Activated CD4-positive, CD25-positive, alpha-beta regulatory T cell treated with anti-CD3 and anti-CD28 coated beads, Interleukin-2, amount 50 U/mL, for 16 hours (primary cell): Measurements from ENCODE around the gene USP22.
A peak's percentile ranks its signal among the peaks of the same experiment; 100 is the strongest.

Experiments used
- DNase-seq: peaks from one replicate; pipeline ENCODE4 v3.0.0-alpha.2; 2020; ENCODE audit warnings: low read depth, low spot score

The USP22 gene

GRCh38 chr17:21049457-21049856 is 6.6 kb upstream of the USP22 start:
- DNase-seq, result no peak

- DNase-seq, result no peak
Measured at GRCh38 chr17:21046216-21046615, 3.4 kb upstream of the USP22 start.

GRCh38 chr17:21044971-21045370 is 2.2 kb upstream of the USP22 start:
- DNase-seq, result no peak

- no peak for DNase-seq
Measured at GRCh38 chr17:21043296-21044232, 753 bp upstream of the USP22 start.

GRCh38 chr17:21041741-21042457 is 912 bp downstream of the USP22 start:
- peak; percentile 35 for DNase-seq

- no peak for DNase-seq
Measured at GRCh38 chr17:21039839-21040575, 2.8 kb downstream of the USP22 start.

GRCh38 chr17:21037117-21037803 is 5.6 kb downstream of the USP22 start:
- DNase-seq, result no peak

- no peak for DNase-seq
Measured at GRCh38 chr17:21036361-21036881, 6.4 kb downstream of the USP22 start.

- no peak for DNase-seq
Measured at GRCh38 chr17:21035406-21035805, 7.4 kb downstream of the USP22 start.

GRCh38 chr17:21034340-21035235 is 8.2 kb downstream of the USP22 start:
- DNase-seq, result no peak

- no peak for DNase-seq
Measured at GRCh38 chr17:21033350-21033749, 9.5 kb downstream of the USP22 start.

GRCh38 chr17:21031756-21032396 is 10.9 kb downstream of the USP22 start:
- DNase-seq, result no peak

GRCh38 chr17:21030375-21030774 is 12.4 kb downstream of the USP22 start:
- no peak for DNase-seq

GRCh38 chr17:21029515-21029914 is 13.3 kb downstream of the USP22 start:
- no peak for DNase-seq

- DNase-seq, result no peak
Measured at GRCh38 chr17:21029036-21029435, 13.8 kb downstream of the USP22 start.

- DNase-seq, result no peak
Measured at GRCh38 chr17:21028192-21028591, 14.6 kb downstream of the USP22 start.

GRCh38 chr17:21027031-21027430 is 15.8 kb downstream of the USP22 start:
- no peak for DNase-seq

- DNase-seq, result no peak
Measured at GRCh38 chr17:21025451-21025850, 17.4 kb downstream of the USP22 start.

GRCh38 chr17:21024024-21024423 is 18.8 kb downstream of the USP22 start:
- DNase-seq, result no peak
